IPS-15b (cell line): ENCODE data around the gene FAXC.
"Not testable (repeated sequence)": the region's sequence is repeated elsewhere in the genome, so short reads cannot be mapped to it uniquely, and the experiment has no call there.

Experiments
- H3K27me3 ChIP-seq: one replicate; pipeline ENCODE4 v1.6.1; 2013; ENCODE audit warnings: low read length; ENCODE audit not compliant: control insufficient read depth, insufficient read depth
- H3K36me3 ChIP-seq: one replicate; pipeline ENCODE4 v1.6.1; 2013; ENCODE audit warnings: low read length; ENCODE audit not compliant: control insufficient read depth, insufficient read depth
- H3K4me1 ChIP-seq: one replicate; pipeline ENCODE4 v1.6.1; 2013; ENCODE audit warnings: mild to moderate bottlenecking, low read length; ENCODE audit not compliant: control insufficient read depth, insufficient read depth
- H3K4me3 ChIP-seq: one replicate; pipeline ENCODE4 v1.5.1; 2013; ENCODE audit warnings: low read depth, low read length
- H3K9ac ChIP-seq: one replicate; pipeline ENCODE4 v1.6.1; 2013; ENCODE audit warnings: low read depth, mild to moderate bottlenecking, low read length
- H3K9me3 ChIP-seq: one replicate; pipeline ENCODE4 v1.6.1; 2013; ENCODE audit warnings: mild to moderate bottlenecking, low read length; ENCODE audit not compliant: control insufficient read depth, insufficient read depth

Gene FAXC

DNA sequence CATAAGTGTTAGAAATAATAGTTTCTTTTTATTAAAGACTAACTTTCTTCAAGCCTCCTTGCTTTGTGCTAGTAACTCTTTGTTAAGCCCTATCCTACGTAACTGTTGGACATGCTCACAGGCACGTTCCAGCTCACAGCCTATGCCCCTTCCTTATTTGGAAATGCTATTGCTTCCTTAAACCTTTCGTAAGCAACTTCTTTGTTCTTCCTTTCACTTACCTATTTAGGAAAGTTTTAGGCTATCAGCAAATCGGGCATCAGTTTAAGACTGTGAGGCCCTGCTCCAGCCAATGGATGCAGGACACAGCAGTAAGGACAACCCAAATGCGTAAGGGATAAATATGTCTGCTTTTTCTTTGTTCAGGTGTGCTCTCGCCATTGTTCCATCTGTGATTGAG is 14.2 kb downstream of the FAXC start:
- H3K9ac ChIP-seq, H3K9me3 ChIP-seq, H3K27me3 ChIP-seq, H3K4me1 ChIP-seq, H3K36me3 ChIP-seq, H3K4me3 ChIP-seq: not testable (repeated sequence)

DNA sequence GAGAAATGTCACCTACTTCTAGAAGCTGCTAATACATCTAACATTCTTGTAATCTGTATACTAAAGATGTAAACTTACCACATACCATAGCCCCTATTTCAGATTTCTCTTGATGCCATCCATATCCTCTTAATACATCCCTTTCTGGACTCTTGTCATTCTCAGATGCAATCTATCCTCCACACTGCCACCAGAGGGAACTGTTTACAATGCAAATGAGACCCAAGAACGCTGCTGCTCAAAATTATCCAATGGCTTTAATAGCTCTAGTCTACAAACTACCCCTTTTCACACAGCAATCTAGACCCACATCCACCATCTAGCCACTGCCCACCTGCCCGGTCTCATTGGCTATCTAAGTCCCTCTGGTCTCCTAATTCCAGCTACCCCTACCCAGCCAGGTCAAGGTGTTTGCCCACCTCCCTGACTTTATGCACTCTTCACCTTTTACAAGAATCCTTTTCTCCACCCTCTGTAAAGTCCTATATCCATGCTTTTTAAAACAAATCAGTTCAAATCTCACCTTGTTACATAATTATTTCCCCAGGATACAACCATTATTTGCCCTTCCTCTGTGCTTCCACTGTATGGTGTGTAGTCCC is 14.8 kb downstream of the FAXC start:
- H3K9ac ChIP-seq, result no peak overlapping the region
- H3K4me1 ChIP-seq, result peaks cover 5% of the 10 kb centered on the region
- H3K9me3 ChIP-seq, result no peaks in the 10 kb centered on the region
- H3K36me3 ChIP-seq, result no peaks in the 10 kb centered on the region
- H3K27me3 ChIP-seq, result no peaks in the 10 kb centered on the region
- no peak overlapping the region for H3K4me3 ChIP-seq

DNA sequence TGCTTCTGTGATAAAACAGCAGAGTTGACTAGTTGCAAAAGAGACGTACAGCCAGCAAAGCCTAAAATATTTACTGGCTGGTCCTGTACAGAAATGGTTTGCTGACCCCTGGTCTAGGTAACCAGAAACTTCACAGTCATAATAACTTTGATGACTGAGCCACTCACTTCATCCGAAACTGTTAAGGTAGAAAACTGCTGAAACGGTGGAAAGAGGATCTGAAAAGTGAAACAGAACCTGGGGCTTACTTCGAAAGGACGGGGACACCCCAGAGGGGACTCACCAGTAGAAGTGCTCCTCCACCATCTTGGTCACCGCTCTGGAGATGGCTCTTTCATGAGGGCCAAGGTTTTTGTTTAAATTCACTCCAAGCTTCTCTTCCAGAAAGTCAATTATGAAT is 16.4 kb downstream of the FAXC start:
- Histone ChIP-seq H3K36me3 (no peaks in the 10 kb centered on the region), H3K9ac (no peak overlapping the region), H3K9me3 (no peaks in the 10 kb centered on the region), H3K4me3 (no peak overlapping the region), H3K27me3 (no peaks in the 10 kb centered on the region), H3K4me1 (peaks cover 5% of the 10 kb centered on the region)

DNA sequence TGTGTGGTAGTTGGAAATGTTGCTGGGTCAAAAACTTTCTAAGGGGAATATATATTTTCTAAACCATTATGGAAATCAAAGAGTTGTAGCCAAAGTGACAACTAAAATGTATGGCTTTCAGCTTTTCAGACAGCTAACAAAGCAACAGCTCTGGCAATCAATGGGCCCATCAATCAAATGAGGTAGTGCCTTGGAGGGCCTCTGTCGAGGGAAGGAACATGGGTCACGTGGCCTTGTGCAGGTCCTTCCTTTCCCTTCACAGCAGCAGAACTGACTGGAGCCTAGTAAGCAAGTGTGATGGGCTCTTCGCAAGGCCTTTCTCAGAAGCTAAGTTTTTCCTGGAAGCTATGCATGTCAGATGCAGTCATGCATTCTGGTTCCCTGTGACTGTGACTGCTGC is 17.9 kb downstream of the FAXC start:
- no peaks in the 10 kb centered on the region for H3K27me3 ChIP-seq
- H3K36me3 ChIP-seq, result no peaks in the 10 kb centered on the region
- H3K9ac ChIP-seq, result no peak overlapping the region
- H3K9me3 ChIP-seq, result no peaks in the 10 kb centered on the region
- H3K4me1 ChIP-seq, result peaks cover 5% of the 10 kb centered on the region
- no peak overlapping the region for H3K4me3 ChIP-seq

DNA sequence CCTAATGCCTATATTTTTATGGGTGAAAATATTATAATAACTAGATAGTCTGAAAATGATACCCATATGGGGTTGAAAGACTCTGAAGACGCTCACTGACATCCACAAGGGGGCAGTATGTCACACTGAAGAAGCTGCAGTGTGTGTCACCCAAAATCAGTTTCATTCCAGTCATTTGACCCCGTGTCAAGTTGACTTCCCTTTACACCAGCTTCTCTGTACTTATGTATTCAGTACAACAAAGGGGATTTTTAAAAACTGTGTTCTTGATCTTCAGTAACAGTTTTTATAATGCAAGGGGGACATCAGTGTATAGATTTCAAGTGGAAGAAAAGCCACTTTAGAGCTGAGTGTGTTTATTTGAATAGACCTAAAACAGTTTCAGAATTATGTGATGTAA is 19.3 kb downstream of the FAXC start:
- H3K9ac ChIP-seq, result no peak overlapping the region
- H3K9me3 ChIP-seq, result no peaks in the 10 kb centered on the region
- H3K27me3 ChIP-seq, result no peaks in the 10 kb centered on the region
- H3K36me3 ChIP-seq, result no peaks in the 10 kb centered on the region
- H3K4me3 ChIP-seq, result no peak overlapping the region
- peaks cover 5% of the 10 kb centered on the region for H3K4me1 ChIP-seq

DNA sequence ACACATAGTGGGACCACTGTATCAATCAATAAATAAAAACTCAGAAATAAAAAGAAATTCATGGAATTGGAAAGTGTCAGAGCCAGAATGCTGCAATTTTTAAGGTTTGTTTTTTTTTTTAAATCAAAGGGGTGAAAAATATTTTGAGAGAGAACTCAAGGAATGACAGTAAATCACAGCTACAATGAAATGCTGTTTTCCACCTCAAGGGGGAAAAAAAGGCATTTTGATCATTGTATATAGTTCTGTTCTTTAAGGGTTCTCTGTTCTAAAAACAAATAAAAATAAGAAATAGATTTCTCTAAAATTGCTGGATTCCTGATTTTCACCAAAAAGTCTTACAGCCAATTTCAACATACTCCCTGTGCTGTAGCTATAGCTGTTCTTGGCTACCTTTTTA is 24.5 kb downstream of the FAXC start:
- no peaks in the 10 kb centered on the region for H3K27me3 ChIP-seq

DNA sequence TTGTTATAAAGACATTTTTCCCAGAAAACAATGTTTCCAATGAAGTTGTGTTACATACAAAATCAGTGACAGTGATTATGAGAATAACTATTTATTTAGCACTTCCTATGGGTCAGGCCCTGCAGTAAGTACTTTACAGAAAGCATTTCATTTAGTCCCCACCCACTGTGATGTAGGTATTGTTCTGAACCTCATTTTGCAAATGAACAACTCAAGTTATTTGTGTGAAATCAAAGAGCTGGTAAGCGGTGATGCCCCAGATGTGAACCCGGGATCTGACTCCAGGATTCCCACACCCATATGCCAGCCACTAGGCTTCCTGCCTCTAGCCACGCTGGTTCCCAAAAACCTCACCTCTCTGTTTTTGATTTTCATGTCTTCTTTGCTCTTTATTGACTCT is 30.9 kb downstream of the FAXC start:
- H3K27me3 ChIP-seq, result no peaks in the 10 kb centered on the region
- no peak overlapping the region for H3K9ac ChIP-seq
- peaks cover 4% of the 10 kb centered on the region for H3K36me3 ChIP-seq
- no peaks in the 10 kb centered on the region for H3K4me1 ChIP-seq
- no peak overlapping the region for H3K4me3 ChIP-seq
- H3K9me3 ChIP-seq, result no peaks in the 10 kb centered on the region

More for the DNA sequence above, 24.5 kb downstream of the FAXC start:
- H3K36me3 ChIP-seq, result peaks cover 4% of the 10 kb centered on the region
- H3K4me3 ChIP-seq, result no peak overlapping the region
- H3K9me3 ChIP-seq, result no peaks in the 10 kb centered on the region
- H3K4me1 ChIP-seq, result no peaks in the 10 kb centered on the region
- H3K9ac ChIP-seq, result no peak overlapping the region

DNA sequence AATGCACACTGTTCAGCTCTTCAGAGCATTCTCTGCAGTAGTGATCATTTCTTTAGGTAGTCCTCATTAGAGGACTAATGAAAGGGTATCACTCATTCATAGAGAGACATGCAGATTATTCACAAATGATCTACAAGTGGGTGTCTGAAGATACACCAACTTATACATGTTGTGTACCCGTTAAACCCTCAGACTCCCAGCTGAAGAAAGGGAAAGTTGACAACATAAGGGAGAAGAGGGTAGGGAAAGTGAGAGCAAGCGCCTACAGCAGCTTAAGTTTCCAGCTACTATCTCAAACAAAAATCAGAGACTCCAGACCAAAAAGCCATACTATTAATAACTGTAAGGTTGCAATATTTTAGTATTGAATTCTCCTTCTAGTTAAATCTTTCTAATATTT is 37.1 kb downstream of the FAXC start:
- no peaks in the 10 kb centered on the region for H3K36me3 ChIP-seq
- no peak overlapping the region for H3K9ac ChIP-seq
- no peaks in the 10 kb centered on the region for H3K4me1 ChIP-seq
- H3K9me3 ChIP-seq, result no peaks in the 10 kb centered on the region
- no peak overlapping the region for H3K4me3 ChIP-seq
- no peaks in the 10 kb centered on the region for H3K27me3 ChIP-seq

DNA sequence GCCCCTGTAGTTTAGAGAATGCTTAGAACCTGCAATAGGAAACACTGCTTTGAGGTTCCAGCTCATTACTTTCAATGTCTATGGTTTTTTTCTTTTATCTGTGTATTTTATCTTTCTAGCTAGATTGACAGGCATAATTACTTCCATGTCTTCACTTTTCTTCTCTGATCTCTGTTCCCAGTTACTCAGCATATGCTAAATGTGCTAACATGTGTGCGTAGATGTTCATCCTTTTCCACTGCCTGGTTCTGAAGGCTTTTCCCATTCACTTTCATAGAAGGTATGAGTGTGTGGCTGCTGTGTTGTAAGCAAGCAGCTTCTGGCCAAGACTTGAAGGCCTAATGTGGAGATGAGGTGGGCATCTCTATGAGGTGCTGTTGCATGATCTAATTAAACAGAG is 38.9 kb downstream of the FAXC start:
- no peak overlapping the region for H3K4me3 ChIP-seq
- no peaks in the 10 kb centered on the region for H3K27me3 ChIP-seq
- H3K4me1 ChIP-seq, result no peaks in the 10 kb centered on the region
- no peak overlapping the region for H3K9ac ChIP-seq
- H3K9me3 ChIP-seq, result no peaks in the 10 kb centered on the region
- H3K36me3 ChIP-seq, result no peaks in the 10 kb centered on the region

DNA sequence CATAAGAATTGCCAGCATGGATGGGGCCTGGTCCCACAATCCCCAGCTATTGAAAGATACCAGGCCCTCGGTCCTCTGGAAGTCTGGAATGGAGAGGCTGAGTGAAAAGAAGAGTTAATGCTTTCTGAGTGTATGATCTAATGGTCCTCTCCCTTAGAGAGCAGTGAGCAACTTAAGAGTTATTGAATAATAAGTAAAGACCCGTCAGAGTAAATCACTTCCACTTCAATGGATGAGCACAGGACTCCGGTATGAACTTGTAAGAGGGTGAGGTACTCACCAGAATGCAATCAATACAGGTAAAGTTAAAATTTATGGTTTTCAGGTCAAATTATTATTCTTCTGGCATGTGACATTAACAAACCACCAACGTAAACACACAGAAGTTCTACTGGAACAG is 39.9 kb downstream of the FAXC start:
- H3K9ac ChIP-seq, result no peak overlapping the region
- no peak overlapping the region for H3K4me3 ChIP-seq
- no peaks in the 10 kb centered on the region for H3K36me3 ChIP-seq
- no peaks in the 10 kb centered on the region for H3K4me1 ChIP-seq
- H3K27me3 ChIP-seq, result no peaks in the 10 kb centered on the region
- no peaks in the 10 kb centered on the region for H3K9me3 ChIP-seq

DNA sequence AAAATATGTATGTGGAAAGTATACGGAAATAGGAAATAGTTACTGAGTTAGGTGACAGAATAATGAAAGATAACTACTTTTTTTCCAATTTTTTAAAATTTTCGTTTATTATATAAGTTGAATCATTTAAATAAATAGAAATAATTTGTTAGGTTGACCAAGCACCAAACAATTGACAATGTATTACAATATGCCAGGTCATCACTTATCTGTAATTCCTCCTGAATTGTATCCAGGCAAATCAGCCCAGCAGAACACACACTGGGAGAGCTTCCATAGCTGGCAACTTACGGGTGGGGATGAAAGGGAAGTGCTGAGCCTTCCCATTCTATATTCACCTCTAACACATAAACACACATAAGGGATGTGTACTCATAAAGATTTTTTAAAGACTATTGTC is 40.7 kb downstream of the FAXC start:
- no peaks in the 10 kb centered on the region for H3K36me3 ChIP-seq
- H3K4me3 ChIP-seq, result no peak overlapping the region
- no peaks in the 10 kb centered on the region for H3K27me3 ChIP-seq
- H3K9me3 ChIP-seq, result no peaks in the 10 kb centered on the region
- no peaks in the 10 kb centered on the region for H3K4me1 ChIP-seq
- no peak overlapping the region for H3K9ac ChIP-seq

DNA sequence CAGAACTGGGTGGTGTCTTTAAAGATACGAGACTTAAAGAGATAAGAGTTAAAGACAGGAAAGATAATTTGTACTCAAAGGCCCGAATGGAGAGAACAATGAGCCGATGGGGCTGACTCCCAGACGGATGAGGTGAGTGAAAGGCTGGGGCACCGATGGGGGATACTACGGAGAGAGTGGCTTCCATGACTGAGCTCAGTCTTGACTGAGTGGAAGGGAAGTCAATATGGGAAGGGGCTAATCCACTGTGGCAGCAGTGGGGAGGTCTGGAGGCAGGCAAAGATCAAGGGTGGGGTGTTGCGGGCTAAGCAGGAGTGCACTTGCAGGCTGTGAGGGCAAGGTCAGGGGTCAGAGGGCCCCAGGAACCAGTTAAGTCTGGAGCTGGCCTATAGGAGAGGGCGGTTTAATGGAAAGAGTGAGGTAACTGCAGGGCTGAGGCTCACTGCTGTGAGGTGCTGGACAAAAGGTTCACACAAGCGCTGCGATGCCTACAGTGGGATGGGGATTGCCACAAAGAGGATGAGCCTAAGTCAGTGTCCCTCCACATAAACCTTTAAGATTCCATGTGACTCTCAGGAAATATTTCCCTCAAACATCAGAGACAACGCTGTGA is 42.1 kb downstream of the FAXC start:
- no peak overlapping the region for H3K9ac ChIP-seq
- H3K4me1 ChIP-seq, result no peaks in the 10 kb centered on the region
- no peaks in the 10 kb centered on the region for H3K9me3 ChIP-seq
- no peak overlapping the region for H3K4me3 ChIP-seq
- no peaks in the 10 kb centered on the region for H3K27me3 ChIP-seq
- H3K36me3 ChIP-seq, result no peaks in the 10 kb centered on the region
